C4-2B (cell line): ENCODE results near the gene SUMF2.

Source experiments
- CTCF ChIP-seq: fragments of 450-650 bp; conservative IDR thresholded peaks from 2 replicates; pipeline ENCODE4 v1.5.1; 2017; ENCODE audit warnings: mild to moderate bottlenecking
- ZFX ChIP-seq: fragments of 450-650 bp; IDR thresholded peaks from 2 replicates; pipeline ENCODE4 v1.6.1; 2017

- no peak for TF ChIP-seq CTCF
- TF ChIP-seq ZFX = no peak
Observed at GRCh38 chr7:56081626-56082340, 17.7 kb downstream of the SUMF2 start.
